Activated CD8-positive, alpha-beta T cell treated with anti-CD3 and anti-CD28 coated beads for 36 hours (primary cell): ENCODE results near the gene C22orf39. TPM values are rescaled to one million over a fixed set of nuclear protein-coding genes. Genes with fewer than 3 reads are reported as not detected.

ENCODE experiments used
- ATAC-seq: fragments of 200-7000 bp; cut with Tn5 transposase; one replicate; pipeline ENCODE4 v1.10.0; 2021; ENCODE audit warnings: mild to moderate bottlenecking, moderate library complexity
- CTCF ChIA-PET: fragments of 350-600 bp; sonication (Branson Sonifier 250); formaldehyde crosslinking; loops from one replicate; lab custom pipeline; 2021; ENCODE audit warnings: antibody characterized with exemption; lab: Charles Lee
- POLR2A ChIA-PET: fragments of 350-600 bp; sonication (Branson Sonifier 250); formaldehyde crosslinking; loops from one replicate; lab custom pipeline; 2021; ENCODE audit warnings: antibody characterized with exemption; lab: Charles Lee
- DNase-seq: peaks from one replicate; pipeline ENCODE4 v3.0.0-alpha.2; 2020
- H3K27ac Mint-ChIP-seq: one replicate; pipeline ENCODE4 v1.8.0; 2021; ENCODE audit warnings: mild to moderate bottlenecking, mixed read lengths
- H3K27me3 Mint-ChIP-seq: one replicate; pipeline ENCODE4 v1.8.0; 2021; ENCODE audit warnings: mixed read lengths
- H3K36me3 Mint-ChIP-seq: one replicate; pipeline ENCODE4 v1.8.0; 2021; ENCODE audit warnings: low read depth, mixed read lengths
- H3K4me1 Mint-ChIP-seq: one replicate; pipeline ENCODE4 v1.8.0; 2021; ENCODE audit warnings: low read depth, mixed read lengths
- H3K4me3 Mint-ChIP-seq: one replicate; pipeline ENCODE4 v1.8.0; 2021; ENCODE audit warnings: mild to moderate bottlenecking, moderate library complexity, mixed read lengths
- H3K9me3 Mint-ChIP-seq: one replicate; pipeline ENCODE4 v1.8.0; 2021; ENCODE audit warnings: mixed read lengths
- CTCF ChIP-seq: fragments of 200-600 bp; IDR thresholded peaks from one replicate; pipeline ENCODE4 v1.8.0; 2022; ENCODE audit warnings: antibody characterized with exemption, mild to moderate bottlenecking
- intact Hi-C: fragments of 100-400 bp; cut with micrococcal nuclease; formaldehyde crosslinking; loops from one replicate; pipeline ENCODE4 v1.10.0; 2022
- total RNA-seq, 2 experiments: library from RNA; stranded (reverse); gene quantifications; one replicate each; pipeline ENCODE4 v1.2.3, GENCODE V29; 2021

Gene C22orf39
- total RNA-seq, 2 experiments from 2014 or later = 26.9 to 29.8 TPM

- POLR2A ChIA-PET = interaction anchor here (1.3 to 1.6 kb wide), 2 partner anchors 15 to 20 kb away, joined by 4 to 5 read pairs; no protein-coding TSS in a partner anchor
- Mint-ChIP-seq H3K27me3 (no peaks in the 10 kb centered on the region), H3K36me3 (peaks cover 35% of the 10 kb centered on the region), H3K27ac (no peak overlapping the region), H3K9me3 (no peaks in the 10 kb centered on the region), H3K4me1 (peaks cover 2% of the 10 kb centered on the region), H3K4me3 (no peak overlapping the region)
- TF ChIP-seq CTCF = no peak
- intact Hi-C loops = no loop called here
- CTCF ChIA-PET = no interaction called here
- DNase-seq (no peak), ATAC-seq (no peak)
These were observed 10.4 kb upstream of the C22orf39 start for GRCh38 chr22:19457828-19458428.

GRCh38 chr22:19456541-19456940, 9.0 kb upstream of the C22orf39 start:
- ATAC-seq = no peak
- no peak overlapping the region for H3K27ac Mint-ChIP-seq
- no peaks in the 10 kb centered on the region for H3K27me3 Mint-ChIP-seq
- ChIA-PET POLR2A (interaction anchor here (0.6 to 1.5 kb wide), 4 partner anchors 9 to 17 kb away, joined by 3 to 4 read pairs (median 4); partner anchors contain the start of gene C22orf39), CTCF (no interaction called here)
- no peak overlapping the region for H3K4me3 Mint-ChIP-seq
- intact Hi-C loops = no loop called here
- no peak for TF ChIP-seq CTCF
- DNase-seq = no peak
- no peaks in the 10 kb centered on the region for H3K9me3 Mint-ChIP-seq
- H3K4me1 Mint-ChIP-seq = peaks cover 2% of the 10 kb centered on the region
- peaks cover 45% of the 10 kb centered on the region for H3K36me3 Mint-ChIP-seq

GRCh38 chr22:19455585-19456370, 8.3 kb upstream of the C22orf39 start:
- CTCF ChIA-PET = no interaction called here
- intact Hi-C loops = no loop called here
- Mint-ChIP-seq H3K27ac (no peak overlapping the region), H3K4me3 (no peak overlapping the region), H3K36me3 (peaks cover 50% of the 10 kb centered on the region), H3K27me3 (no peaks in the 10 kb centered on the region), H3K9me3 (no peaks in the 10 kb centered on the region), H3K4me1 (peaks cover 2% of the 10 kb centered on the region)
- no peak for ATAC-seq
- no peak for DNase-seq
- POLR2A ChIA-PET = interaction anchor here (0.6 to 1.5 kb wide), 6 partner anchors 8 to 17 kb away, joined by 3 to 5 read pairs (median 4); partner anchors contain the start of gene C22orf39
- TF ChIP-seq CTCF = no peak

- DNase-seq (no peak), ATAC-seq (no peak)
- H3K27me3 Mint-ChIP-seq = no peaks in the 10 kb centered on the region
- no peak for TF ChIP-seq CTCF
- intact Hi-C loops = no loop called here
- peaks cover 57% of the 10 kb centered on the region for H3K36me3 Mint-ChIP-seq
- H3K4me3 Mint-ChIP-seq = no peak overlapping the region
- CTCF ChIA-PET = no interaction called here
- peak overlapping the region; percentile 2 for H3K27ac Mint-ChIP-seq
- POLR2A ChIA-PET = interaction anchor here (1.0 to 1.5 kb wide), 4 partner anchors 8 to 18 kb away, joined by 3 to 5 read pairs (median 4); partner anchors contain the start of gene C22orf39
- H3K4me1 Mint-ChIP-seq = peaks cover 2% of the 10 kb centered on the region
- H3K9me3 Mint-ChIP-seq = no peaks in the 10 kb centered on the region
These were observed 7.5 kb upstream of the C22orf39 start for GRCh38 chr22:19455033-19455432.

GRCh38 chr22:19454156-19454555, 6.6 kb upstream of the C22orf39 start:
- no peaks in the 10 kb centered on the region for H3K9me3 Mint-ChIP-seq
- peaks cover 57% of the 10 kb centered on the region for H3K36me3 Mint-ChIP-seq
- intact Hi-C loops = no loop called here
- ChIA-PET POLR2A (interaction anchor here (0.8 kb wide), 1 partner anchor 14 kb away, joined by 3 read pairs; no protein-coding TSS in a partner anchor), CTCF (no interaction called here)
- TF ChIP-seq CTCF = no peak
- peak overlapping the region; percentile 54 for H3K27ac Mint-ChIP-seq
- ATAC-seq (no peak), DNase-seq (no peak)
- no peaks in the 10 kb centered on the region for H3K27me3 Mint-ChIP-seq
- H3K4me3 Mint-ChIP-seq = no peak overlapping the region
- H3K4me1 Mint-ChIP-seq = peaks cover 6% of the 10 kb centered on the region
